GM12801 (cell line): ENCODE data around the gene IL17D.

Experiments used
- CTCF ChIP-seq: IDR thresholded peaks from one replicate; pipeline ENCODE4 v1.5.1; 2011; ENCODE audit warnings: control low read depth; ENCODE audit not compliant: insufficient read length; ENCODE audit errors: extremely low read depth

Gene IL17D

DNA sequence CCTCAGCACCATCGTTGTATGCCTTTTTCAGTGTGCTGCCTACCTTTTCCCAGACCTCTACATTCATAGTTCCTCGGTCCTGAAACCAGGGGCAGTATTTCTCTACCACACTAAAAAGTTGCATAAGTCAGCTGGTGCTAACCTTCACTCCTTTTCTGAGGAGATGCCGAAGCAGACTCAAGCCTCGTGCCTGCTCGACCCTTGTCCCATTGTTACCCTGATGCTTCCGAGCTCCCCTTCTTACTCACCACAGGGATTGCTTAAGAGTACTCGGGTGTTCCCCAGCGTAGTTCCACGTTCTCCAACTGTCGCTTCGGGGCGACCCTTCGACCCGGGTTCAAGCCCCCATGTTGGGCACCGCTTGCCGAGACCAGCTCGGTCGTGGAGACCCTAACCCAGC lies 19.0 kb upstream of the IL17D start:
- TF ChIP-seq CTCF: no peak

- no peak for TF ChIP-seq CTCF
Observed at GRCh38 chr13:20685092-20685491, 18.4 kb upstream of the IL17D start.

DNA sequence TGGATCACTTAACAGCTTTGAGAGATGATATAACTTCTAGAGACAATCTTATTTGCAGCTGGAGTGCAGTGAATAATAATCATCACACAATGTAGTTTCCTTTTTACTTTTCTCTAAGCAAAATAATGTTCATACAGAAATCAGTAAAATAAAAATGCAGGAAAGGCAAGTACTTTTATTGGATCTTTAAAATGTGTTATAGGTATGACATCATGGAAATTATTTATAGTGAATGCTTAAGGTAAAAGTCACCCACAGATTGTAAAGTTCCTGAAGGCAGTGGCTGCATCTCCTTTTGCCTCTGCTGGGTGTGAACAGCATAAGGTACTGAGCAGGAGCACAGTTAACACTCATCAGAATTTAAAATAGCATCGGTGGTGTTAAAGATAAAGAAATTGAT lies 17.3 kb upstream of the IL17D start:
- TF ChIP-seq CTCF: no peak

DNA sequence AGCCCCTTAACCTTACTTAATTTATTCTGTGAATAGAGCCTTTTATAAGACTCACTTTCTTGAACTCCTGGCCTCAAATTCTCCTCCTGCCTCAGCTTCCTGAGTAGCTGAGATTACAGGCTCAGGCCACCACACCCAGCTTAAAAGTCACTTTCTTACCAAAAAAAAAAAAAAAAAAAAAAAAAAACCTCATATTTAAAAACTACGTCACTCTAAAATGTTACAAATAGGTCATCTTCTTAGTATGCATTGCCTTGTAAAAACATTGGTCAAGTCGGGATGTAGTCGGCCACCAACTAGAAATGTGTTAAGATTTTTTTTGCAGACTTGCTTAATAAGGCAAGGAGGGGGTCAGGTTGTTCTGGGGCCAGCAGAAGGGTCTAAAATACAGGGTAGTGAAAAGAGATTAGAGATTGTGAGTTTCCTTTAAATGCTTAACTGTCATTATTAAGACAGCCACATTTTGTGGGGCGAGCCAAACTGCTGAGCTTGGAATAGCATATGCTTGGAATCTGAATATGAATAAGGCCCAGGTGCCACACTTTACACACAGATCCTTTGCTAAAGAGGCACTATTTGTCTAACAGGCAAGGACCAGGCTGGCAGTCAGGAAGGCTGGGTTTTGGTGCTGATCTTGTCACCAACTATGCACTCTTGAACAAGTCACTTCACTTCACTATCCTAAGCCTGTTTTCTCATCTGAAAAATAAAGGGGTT lies 16.5 kb upstream of the IL17D start:
- no peak for TF ChIP-seq CTCF

DNA sequence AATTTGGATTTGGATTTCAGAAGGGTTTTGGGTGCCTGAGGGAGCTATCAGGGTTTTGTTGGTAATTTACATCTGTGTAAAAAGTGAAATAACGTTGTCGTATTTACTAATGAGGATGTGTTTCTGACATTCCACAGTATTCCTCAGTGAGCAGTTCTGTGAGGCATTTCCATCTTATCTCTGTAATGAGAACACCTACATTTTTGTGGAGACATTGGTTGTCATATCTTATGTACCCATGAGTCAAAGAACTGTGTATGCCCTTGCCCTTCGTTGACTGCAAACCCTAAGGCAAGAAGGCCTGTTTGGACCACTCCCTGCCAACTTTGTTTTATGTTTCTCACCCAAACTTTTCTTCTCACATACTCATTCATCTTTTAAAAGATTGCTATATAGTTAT lies 14.2 kb upstream of the IL17D start:
- TF ChIP-seq CTCF: no peak

- no peak for TF ChIP-seq CTCF
Observed at GRCh38 chr13:20691616-20692015, 11.9 kb upstream of the IL17D start.

- TF ChIP-seq CTCF: no peak
Observed at GRCh38 chr13:20696073-20696472, 7.4 kb upstream of the IL17D start.
